MM.1S (cell line): ENCODE data around the gene RPH3AL.

Experiments used
- EZH2 ChIP-seq: fragments of 300-600 bp; sonication (generic); optimal IDR thresholded peaks from 2 replicates; pipeline ENCODE3; 2017; ENCODE audit warnings: low read depth, mild to moderate bottlenecking, antibody characterized with exemption, low read length, mixed read lengths
- EZH2phosphoT487 ChIP-seq: fragments of 300-600 bp; sonication (generic); IDR thresholded peaks from 2 replicates; pipeline ENCODE4 v1.6.1; 2018; ENCODE audit warnings: antibody characterized with exemption, low read length
- TF ChIP-seq, protein P1 (sequence below): fragments of 300-600 bp; sonication (generic); IDR thresholded peaks from 2 replicates; pipeline ENCODE4 v1.5.1; 2016; ENCODE audit warnings: antibody characterized with exemption, low read length, mixed read lengths

DNA sequence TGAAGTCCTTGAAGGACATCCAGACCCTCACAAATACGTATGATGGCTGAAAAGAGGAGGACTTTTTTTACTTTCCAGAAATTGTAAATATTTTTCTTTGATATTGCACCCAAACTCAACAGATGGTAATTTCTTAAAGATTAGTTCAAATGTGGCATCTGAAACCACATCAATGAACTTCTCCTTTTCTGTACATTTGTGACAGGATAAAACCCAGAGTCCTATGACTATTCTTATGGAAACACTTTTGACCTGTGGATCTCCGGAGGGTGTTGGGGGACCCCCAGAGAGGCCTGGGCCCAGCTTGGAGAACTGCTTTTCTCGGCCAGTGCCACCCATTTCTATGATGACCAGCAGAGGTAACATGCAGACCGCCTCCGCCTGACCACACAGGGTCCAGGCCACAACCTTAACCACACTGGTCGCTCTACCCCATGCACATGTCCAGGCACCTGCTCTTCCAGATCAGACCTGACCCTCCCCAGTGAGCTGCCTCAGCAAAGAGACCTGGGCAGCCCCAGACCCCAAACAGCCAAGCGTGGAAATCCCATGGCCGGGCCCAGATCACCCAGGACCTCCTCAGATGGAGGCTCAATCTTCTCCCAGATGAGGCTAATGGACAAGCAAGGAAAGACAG lies 22.7 kb downstream of the RPH3AL start:
- TF ChIP-seq, protein P1, sequence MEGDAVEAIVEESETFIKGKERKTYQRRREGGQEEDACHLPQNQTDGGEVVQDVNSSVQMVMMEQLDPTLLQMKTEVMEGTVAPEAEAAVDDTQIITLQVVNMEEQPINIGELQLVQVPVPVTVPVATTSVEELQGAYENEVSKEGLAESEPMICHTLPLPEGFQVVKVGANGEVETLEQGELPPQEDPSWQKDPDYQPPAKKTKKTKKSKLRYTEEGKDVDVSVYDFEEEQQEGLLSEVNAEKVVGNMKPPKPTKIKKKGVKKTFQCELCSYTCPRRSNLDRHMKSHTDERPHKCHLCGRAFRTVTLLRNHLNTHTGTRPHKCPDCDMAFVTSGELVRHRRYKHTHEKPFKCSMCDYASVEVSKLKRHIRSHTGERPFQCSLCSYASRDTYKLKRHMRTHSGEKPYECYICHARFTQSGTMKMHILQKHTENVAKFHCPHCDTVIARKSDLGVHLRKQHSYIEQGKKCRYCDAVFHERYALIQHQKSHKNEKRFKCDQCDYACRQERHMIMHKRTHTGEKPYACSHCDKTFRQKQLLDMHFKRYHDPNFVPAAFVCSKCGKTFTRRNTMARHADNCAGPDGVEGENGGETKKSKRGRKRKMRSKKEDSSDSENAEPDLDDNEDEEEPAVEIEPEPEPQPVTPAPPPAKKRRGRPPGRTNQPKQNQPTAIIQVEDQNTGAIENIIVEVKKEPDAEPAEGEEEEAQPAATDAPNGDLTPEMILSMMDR = no peak
- TF ChIP-seq EZH2 = no peak
- no peak for TF ChIP-seq EZH2phosphoT487
